Mucosa of stomach (tissue), 1 donor: ENCODE data around the gene MXRA8.

ENCODE experiments used
- H3K27me3 ChIP-seq: one replicate; pipeline ENCODE4 v1.7.0; 2013; ENCODE audit warnings: mild to moderate bottlenecking, low read length; ENCODE audit not compliant: control insufficient read depth, insufficient read depth
- H3K36me3 ChIP-seq: one replicate; pipeline ENCODE4 v1.7.0; 2013; ENCODE audit warnings: low read length; ENCODE audit not compliant: control insufficient read depth, insufficient read depth
- H3K4me1 ChIP-seq: one replicate; pipeline ENCODE4 v1.7.0; 2013; ENCODE audit warnings: mild to moderate bottlenecking, low read length; ENCODE audit not compliant: control insufficient read depth, insufficient read depth
- H3K4me3 ChIP-seq: one replicate; pipeline ENCODE4 v1.7.0; 2013; ENCODE audit warnings: low read length
- H3K9ac ChIP-seq: one replicate; pipeline ENCODE4 v1.7.0; 2013; ENCODE audit warnings: mild to moderate bottlenecking, low read length, moderate library complexity
- H3K9me3 ChIP-seq: one replicate; pipeline ENCODE4 v1.7.0; 2013; ENCODE audit warnings: mild to moderate bottlenecking, low read length, moderate library complexity; ENCODE audit not compliant: control insufficient read depth
- donor health status: Pancreatic carcinoma.

MXRA8 gene

GRCh38 chr1:1342584-1343115, 15.7 kb downstream of the MXRA8 start:
- Histone ChIP-seq H3K4me3 (no peak overlapping the region), H3K4me1 (peaks cover 44% of the 10 kb centered on the region), H3K36me3 (no peaks in the 10 kb centered on the region), H3K9me3 (no peaks in the 10 kb centered on the region), H3K27me3 (no peaks in the 10 kb centered on the region), H3K9ac (no peak overlapping the region)

GRCh38 chr1:1342061-1342562, 16.2 kb downstream of the MXRA8 start:
- H3K4me3 ChIP-seq: no peak overlapping the region
- H3K9ac ChIP-seq: no peak overlapping the region
- peaks cover 44% of the 10 kb centered on the region for H3K4me1 ChIP-seq
- H3K36me3 ChIP-seq: no peaks in the 10 kb centered on the region
- H3K27me3 ChIP-seq: no peaks in the 10 kb centered on the region
- no peaks in the 10 kb centered on the region for H3K9me3 ChIP-seq

- no peak overlapping the region for H3K4me3 ChIP-seq
Measured at GRCh38 chr1:1341549-1342021, 16.8 kb downstream of the MXRA8 start.

GRCh38 chr1:1340791-1341548, 17.4 kb downstream of the MXRA8 start:
- H3K36me3 ChIP-seq: no peaks in the 10 kb centered on the region
- peaks cover 34% of the 10 kb centered on the region for H3K4me1 ChIP-seq
- no peak overlapping the region for H3K9ac ChIP-seq
- no peak overlapping the region for H3K4me3 ChIP-seq
- H3K9me3 ChIP-seq: no peaks in the 10 kb centered on the region
- no peaks in the 10 kb centered on the region for H3K27me3 ChIP-seq

More at GRCh38 chr1:1341549-1342021, 16.8 kb downstream of the MXRA8 start:
- Histone ChIP-seq H3K27me3 (no peaks in the 10 kb centered on the region), H3K9me3 (no peaks in the 10 kb centered on the region), H3K4me1 (peaks cover 40% of the 10 kb centered on the region), H3K36me3 (no peaks in the 10 kb centered on the region), H3K9ac (no peak overlapping the region)

- H3K4me3 ChIP-seq: no peak overlapping the region
- H3K27me3 ChIP-seq: no peaks in the 10 kb centered on the region
- H3K9ac ChIP-seq: no peak overlapping the region
- no peaks in the 10 kb centered on the region for H3K9me3 ChIP-seq
- no peaks in the 10 kb centered on the region for H3K36me3 ChIP-seq
- peaks cover 26% of the 10 kb centered on the region for H3K4me1 ChIP-seq
Measured at GRCh38 chr1:1340185-1340584, 18.2 kb downstream of the MXRA8 start.

GRCh38 chr1:1338278-1338677, 20.1 kb downstream of the MXRA8 start:
- no peak overlapping the region for H3K4me3 ChIP-seq
- no peaks in the 10 kb centered on the region for H3K27me3 ChIP-seq
- no peak overlapping the region for H3K9ac ChIP-seq
- H3K4me1 ChIP-seq: peaks cover 9% of the 10 kb centered on the region
- H3K9me3 ChIP-seq: no peaks in the 10 kb centered on the region
- H3K36me3 ChIP-seq: no peaks in the 10 kb centered on the region

GRCh38 chr1:1337793-1338147, 20.6 kb downstream of the MXRA8 start:
- no peak overlapping the region for H3K4me3 ChIP-seq

GRCh38 chr1:1336931-1337792, 21.2 kb downstream of the MXRA8 start:
- H3K4me3 ChIP-seq: no peak overlapping the region
- H3K36me3 ChIP-seq: no peaks in the 10 kb centered on the region
- no peaks in the 10 kb centered on the region for H3K9me3 ChIP-seq
- no peaks in the 10 kb centered on the region for H3K27me3 ChIP-seq
- H3K9ac ChIP-seq: no peak overlapping the region
- H3K4me1 ChIP-seq: peaks cover 17% of the 10 kb centered on the region

More at GRCh38 chr1:1337793-1338147, 20.6 kb downstream of the MXRA8 start:
- Histone ChIP-seq H3K9ac (no peak overlapping the region), H3K27me3 (no peaks in the 10 kb centered on the region), H3K36me3 (no peaks in the 10 kb centered on the region), H3K9me3 (no peaks in the 10 kb centered on the region), H3K4me1 (peaks cover 14% of the 10 kb centered on the region)

- Histone ChIP-seq H3K4me1 (peaks cover 18% of the 10 kb centered on the region), H3K9ac (no peak overlapping the region), H3K4me3 (no peak overlapping the region), H3K27me3 (peaks cover 3% of the 10 kb centered on the region), H3K36me3 (no peaks in the 10 kb centered on the region), H3K9me3 (no peaks in the 10 kb centered on the region)
Measured at GRCh38 chr1:1336446-1336845, 21.9 kb downstream of the MXRA8 start.

- Histone ChIP-seq H3K9ac (no peak overlapping the region), H3K4me1 (peaks cover 24% of the 10 kb centered on the region), H3K9me3 (no peaks in the 10 kb centered on the region), H3K27me3 (peaks cover 9% of the 10 kb centered on the region), H3K36me3 (no peaks in the 10 kb centered on the region), H3K4me3 (no peak overlapping the region)
Measured at GRCh38 chr1:1335792-1336248, 22.5 kb downstream of the MXRA8 start.

- peaks cover 28% of the 10 kb centered on the region for H3K4me1 ChIP-seq
- no peak overlapping the region for H3K9ac ChIP-seq
- no peaks in the 10 kb centered on the region for H3K36me3 ChIP-seq
- H3K27me3 ChIP-seq: peaks cover 15% of the 10 kb centered on the region
- no peaks in the 10 kb centered on the region for H3K9me3 ChIP-seq
- H3K4me3 ChIP-seq: no peak overlapping the region
Measured at GRCh38 chr1:1335283-1335682, 23.1 kb downstream of the MXRA8 start.

GRCh38 chr1:1334835-1335234, 23.5 kb downstream of the MXRA8 start:
- no peak overlapping the region for H3K9ac ChIP-seq
- H3K27me3 ChIP-seq: peaks cover 15% of the 10 kb centered on the region
- no peaks in the 10 kb centered on the region for H3K9me3 ChIP-seq
- H3K36me3 ChIP-seq: no peaks in the 10 kb centered on the region
- H3K4me3 ChIP-seq: no peak overlapping the region
- H3K4me1 ChIP-seq: peaks cover 28% of the 10 kb centered on the region
